ENCODE results near the gene GOLT1B. TPM values are rescaled to one million over a fixed set of nuclear protein-coding genes. Genes with fewer than 3 reads are reported as not detected.

Gene GOLT1B
- total and polyA plus RNA-seq, 9 of the 15 experiments (the other 6 are each of a cell fraction or from before 2014, with no cell fraction given) = 9.4 to 66.1 (median 26.7) TPM

DNA sequence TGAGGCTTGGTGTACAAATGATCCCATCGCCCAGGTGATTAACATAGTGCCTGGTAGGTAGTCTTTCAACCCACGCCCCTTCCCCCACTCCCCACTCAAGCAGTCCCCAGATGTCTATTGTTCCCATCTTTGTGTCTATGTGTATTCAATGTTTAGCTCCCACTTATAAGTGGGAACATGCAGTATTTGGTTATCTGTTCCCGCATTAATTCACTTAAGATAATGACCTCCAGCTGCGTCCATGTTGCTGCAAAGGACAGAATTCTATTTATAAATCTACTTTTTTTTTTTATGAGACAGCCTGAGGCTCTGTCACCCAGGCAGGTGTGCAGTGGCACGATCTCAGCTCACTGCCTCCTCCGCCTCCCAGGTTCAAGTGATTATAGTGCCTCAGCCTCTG lies 40.2 kb downstream of the GOLT1B start:
- no TSS peak for BruUV-seq (replicated peaks)
- no peak for DNase-seq (ENCODE audit: extremely low read depth in 1 of 4, low spot score in 3 of 4)
- no peak overlapping the region for H2AFZ ChIP-seq (ENCODE audit: low read depth, low read length)

More for the DNA sequence above, 40.2 kb downstream of the GOLT1B start:
- ATAC-seq = no peak
- Histone ChIP-seq H3K4me1 (replicated peaks in 1 of 2; ENCODE audit: control insufficient read depth in 2 of 2, insufficient read depth in 2 of 2, low read length in 2 of 2) (no peaks in the 10 kb centered on the region), H3K4me2 (ENCODE audit: insufficient read depth, low read length) (no peak overlapping the region), H3K9me3 (replicated peaks; ENCODE audit: control insufficient read depth, insufficient read depth, low read depth, low read length) (no peaks in the 10 kb centered on the region), H3K9me1 (ENCODE audit: control insufficient read depth, insufficient read depth, low read length) (no peaks in the 10 kb centered on the region), H3K27ac (ENCODE audit: extremely low read depth, low read depth, low read length) (no peak overlapping the region), H3K9ac (ENCODE audit: insufficient read depth in 1 of 2, low read depth in 2 of 2, low read length in 2 of 2) (no peak overlapping the region), H4K20me1 (replicated peaks; ENCODE audit: control insufficient read depth, insufficient read depth, low read length) (no peaks in the 10 kb centered on the region), H3K79me2 (ENCODE audit: control insufficient read depth, insufficient read depth, low read length) (no peaks in the 10 kb centered on the region), H3K4me3 (no peak overlapping the region), H3K27me3 (ENCODE audit: control insufficient read depth in 2 of 2, insufficient read depth in 2 of 2, low read length in 2 of 2) (peaks cover 0 to 4% of the 10 kb centered on the region in 2 experiments; a peak in 2 of 5 replicates), H3K36me3 (ENCODE audit: control insufficient read depth, insufficient read depth, low read length) (no peaks in the 10 kb centered on the region)
- intact Hi-C loops (cut with micrococcal nuclease) (no loop called here), in situ Hi-C loops (cut with MboI) (no loop called here)
- TF ChIP-seq, protein P1, sequence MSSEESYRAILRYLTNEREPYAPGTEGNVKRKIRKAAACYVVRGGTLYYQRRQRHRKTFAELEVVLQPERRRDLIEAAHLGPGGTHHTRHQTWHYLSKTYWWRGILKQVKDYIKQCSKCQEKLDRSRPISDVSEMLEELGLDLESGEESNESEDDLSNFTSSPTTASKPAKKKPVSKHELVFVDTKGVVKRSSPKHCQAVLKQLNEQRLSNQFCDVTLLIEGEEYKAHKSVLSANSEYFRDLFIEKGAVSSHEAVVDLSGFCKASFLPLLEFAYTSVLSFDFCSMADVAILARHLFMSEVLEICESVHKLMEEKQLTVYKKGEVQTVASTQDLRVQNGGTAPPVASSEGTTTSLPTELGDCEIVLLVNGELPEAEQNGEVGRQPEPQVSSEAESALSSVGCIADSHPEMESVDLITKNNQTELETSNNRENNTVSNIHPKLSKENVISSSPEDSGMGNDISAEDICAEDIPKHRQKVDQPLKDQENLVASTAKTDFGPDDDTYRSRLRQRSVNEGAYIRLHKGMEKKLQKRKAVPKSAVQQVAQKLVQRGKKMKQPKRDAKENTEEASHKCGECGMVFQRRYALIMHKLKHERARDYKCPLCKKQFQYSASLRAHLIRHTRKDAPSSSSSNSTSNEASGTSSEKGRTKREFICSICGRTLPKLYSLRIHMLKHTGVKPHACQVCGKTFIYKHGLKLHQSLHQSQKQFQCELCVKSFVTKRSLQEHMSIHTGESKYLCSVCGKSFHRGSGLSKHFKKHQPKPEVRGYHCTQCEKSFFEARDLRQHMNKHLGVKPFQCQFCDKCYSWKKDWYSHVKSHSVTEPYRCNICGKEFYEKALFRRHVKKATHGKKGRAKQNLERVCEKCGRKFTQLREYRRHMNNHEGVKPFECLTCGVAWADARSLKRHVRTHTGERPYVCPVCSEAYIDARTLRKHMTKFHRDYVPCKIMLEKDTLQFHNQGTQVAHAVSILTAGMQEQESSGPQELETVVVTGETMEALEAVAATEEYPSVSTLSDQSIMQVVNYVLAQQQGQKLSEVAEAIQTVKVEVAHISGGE (CRISPR knock-in tag; IDR thresholded peaks at IDR 0.05) = no peak
- TF ChIP-seq, protein P2, sequence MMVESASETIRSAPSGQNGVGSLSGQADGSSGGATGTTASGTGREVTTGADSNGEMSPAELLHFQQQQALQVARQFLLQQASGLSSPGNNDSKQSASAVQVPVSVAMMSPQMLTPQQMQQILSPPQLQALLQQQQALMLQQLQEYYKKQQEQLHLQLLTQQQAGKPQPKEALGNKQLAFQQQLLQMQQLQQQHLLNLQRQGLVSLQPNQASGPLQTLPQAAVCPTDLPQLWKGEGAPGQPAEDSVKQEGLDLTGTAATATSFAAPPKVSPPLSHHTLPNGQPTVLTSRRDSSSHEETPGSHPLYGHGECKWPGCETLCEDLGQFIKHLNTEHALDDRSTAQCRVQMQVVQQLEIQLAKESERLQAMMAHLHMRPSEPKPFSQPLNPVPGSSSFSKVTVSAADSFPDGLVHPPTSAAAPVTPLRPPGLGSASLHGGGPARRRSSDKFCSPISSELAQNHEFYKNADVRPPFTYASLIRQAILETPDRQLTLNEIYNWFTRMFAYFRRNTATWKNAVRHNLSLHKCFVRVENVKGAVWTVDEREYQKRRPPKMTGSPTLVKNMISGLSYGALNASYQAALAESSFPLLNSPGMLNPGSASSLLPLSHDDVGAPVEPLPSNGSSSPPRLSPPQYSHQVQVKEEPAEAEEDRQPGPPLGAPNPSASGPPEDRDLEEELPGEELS (CRISPR knock-in tag; IDR thresholded peaks at IDR 0.05; ENCODE audit: borderline replicate concordance) = no peak
- TF ChIP-seq IRF2 (CRISPR knock-in tag; IDR thresholded peaks at IDR 0.05) = no peak
- TF ChIP-seq, protein P3, sequence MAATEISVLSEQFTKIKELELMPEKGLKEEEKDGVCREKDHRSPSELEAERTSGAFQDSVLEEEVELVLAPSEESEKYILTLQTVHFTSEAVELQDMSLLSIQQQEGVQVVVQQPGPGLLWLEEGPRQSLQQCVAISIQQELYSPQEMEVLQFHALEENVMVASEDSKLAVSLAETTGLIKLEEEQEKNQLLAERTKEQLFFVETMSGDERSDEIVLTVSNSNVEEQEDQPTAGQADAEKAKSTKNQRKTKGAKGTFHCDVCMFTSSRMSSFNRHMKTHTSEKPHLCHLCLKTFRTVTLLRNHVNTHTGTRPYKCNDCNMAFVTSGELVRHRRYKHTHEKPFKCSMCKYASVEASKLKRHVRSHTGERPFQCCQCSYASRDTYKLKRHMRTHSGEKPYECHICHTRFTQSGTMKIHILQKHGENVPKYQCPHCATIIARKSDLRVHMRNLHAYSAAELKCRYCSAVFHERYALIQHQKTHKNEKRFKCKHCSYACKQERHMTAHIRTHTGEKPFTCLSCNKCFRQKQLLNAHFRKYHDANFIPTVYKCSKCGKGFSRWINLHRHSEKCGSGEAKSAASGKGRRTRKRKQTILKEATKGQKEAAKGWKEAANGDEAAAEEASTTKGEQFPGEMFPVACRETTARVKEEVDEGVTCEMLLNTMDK (IDR thresholded peaks at IDR 0.05; ENCODE audit: borderline replicate concordance, insufficient read depth, low read depth, low read length, poor library complexity, severe bottlenecking) = no peak
- TF ChIP-seq, protein P4, sequence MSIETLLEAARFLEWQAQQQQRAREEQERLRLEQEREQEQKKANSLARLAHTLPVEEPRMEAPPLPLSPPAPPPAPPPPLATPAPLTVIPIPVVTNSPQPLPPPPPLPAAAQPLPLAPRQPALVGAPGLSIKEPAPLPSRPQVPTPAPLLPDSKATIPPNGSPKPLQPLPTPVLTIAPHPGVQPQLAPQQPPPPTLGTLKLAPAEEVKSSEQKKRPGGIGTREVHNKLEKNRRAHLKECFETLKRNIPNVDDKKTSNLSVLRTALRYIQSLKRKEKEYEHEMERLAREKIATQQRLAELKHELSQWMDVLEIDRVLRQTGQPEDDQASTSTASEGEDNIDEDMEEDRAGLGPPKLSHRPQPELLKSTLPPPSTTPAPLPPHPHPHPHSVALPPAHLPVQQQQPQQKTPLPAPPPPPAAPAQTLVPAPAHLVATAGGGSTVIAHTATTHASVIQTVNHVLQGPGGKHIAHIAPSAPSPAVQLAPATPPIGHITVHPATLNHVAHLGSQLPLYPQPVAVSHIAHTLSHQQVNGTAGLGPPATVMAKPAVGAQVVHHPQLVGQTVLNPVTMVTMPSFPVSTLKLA (conservative IDR thresholded peaks at IDR 0.05) = no peak
- TF ChIP-seq ELF2 (CRISPR knock-in tag; IDR thresholded peaks at IDR 0.05) = no peak
- ChIA-PET CTCF (ENCODE audit: low intra/inter-chr PET ratio) (no interaction called here), POLR2A (no interaction called here)
- FAIRE-seq = no peak
- 6% methylated on average over 6 of the region's 6 CpGs for WGBS (ENCODE audit: insufficient coverage, low coverage, missing lambda C conversion rate)

Data from K562 (cell line).